MM.1S (cell line): ENCODE results near the gene OSBPL5.
"Not testable (repeated sequence)": the region's sequence is repeated elsewhere in the genome, so short reads cannot be mapped to it uniquely, and the experiment has no call there.

Experiments used
- DNase-seq: peaks from one replicate; pipeline ENCODE4 v3.0.0-alpha.2; 2015
- H2AFZ ChIP-seq: fragments of 300-600 bp; sonication (generic); 2 replicates; pipeline ENCODE4 v1.6.0; 2016; ENCODE audit warnings: antibody characterized with exemption, low read length
- H3F3A ChIP-seq: fragments of 300-600 bp; sonication (generic); 2 replicates; pipeline ENCODE4 v1.6.1; 2016; ENCODE audit warnings: mild to moderate bottlenecking, antibody characterized with exemption, low read length, moderate library complexity, mixed read lengths; ENCODE audit not compliant: insufficient read depth
- H3K27ac ChIP-seq: fragments of 300-600 bp; sonication (generic); 2 replicates; pipeline ENCODE4 v1.5.1; 2016; ENCODE audit warnings: mild to moderate bottlenecking, low read length
- H3K27me3 ChIP-seq: fragments of 300-600 bp; sonication (generic); replicated peaks from 2 replicates; pipeline ENCODE4 v1.6.0; 2016; ENCODE audit warnings: low read length; ENCODE audit not compliant: insufficient read depth
- H3K36me3 ChIP-seq: fragments of 300-600 bp; sonication (generic); replicated peaks from 2 replicates; pipeline ENCODE4 v1.6.1; 2016; ENCODE audit warnings: mild to moderate bottlenecking, low read length, mixed read lengths; ENCODE audit not compliant: insufficient read depth
- H3K4me1 ChIP-seq: fragments of 300-600 bp; sonication (generic); 2 replicates; pipeline ENCODE4 v1.6.1; 2016; ENCODE audit warnings: low read length, mixed read lengths
- H3K4me2 ChIP-seq: fragments of 300-600 bp; sonication (generic); 2 replicates; pipeline ENCODE4 v1.6.0; 2016; ENCODE audit warnings: low read depth, low read length
- H3K4me3 ChIP-seq: fragments of 300-600 bp; sonication (generic); 2 replicates; pipeline ENCODE4 v1.5.1; 2016; ENCODE audit warnings: low read length, mixed read lengths
- H3K79me2 ChIP-seq: fragments of 300-600 bp; sonication (generic); 2 replicates; pipeline ENCODE4 v1.6.1; 2016; ENCODE audit warnings: mixed run types, low read length, mixed read lengths
- H3K9ac ChIP-seq: fragments of 300-600 bp; sonication (generic); 2 replicates; pipeline ENCODE4 v1.6.1; 2016; ENCODE audit warnings: low read length, mixed read lengths
- H3K9me2 ChIP-seq: fragments of 300-600 bp; sonication (generic); replicated peaks from 2 replicates; pipeline ENCODE4 v1.6.1; 2016; ENCODE audit warnings: mild to moderate bottlenecking, low read length, mixed read lengths; ENCODE audit not compliant: insufficient read depth
- H3K9me3 ChIP-seq: fragments of 300-600 bp; sonication (generic); replicated peaks from 2 replicates; pipeline ENCODE4 v1.6.1; 2016; ENCODE audit warnings: mild to moderate bottlenecking, low read length, mixed read lengths; ENCODE audit not compliant: insufficient read depth
- H4K20me1 ChIP-seq: fragments of 300-600 bp; sonication (generic); 2 replicates; pipeline ENCODE4 v1.6.1; 2016; ENCODE audit warnings: mild to moderate bottlenecking, low read length, moderate library complexity, mixed read lengths; ENCODE audit not compliant: insufficient read depth
- CTCF ChIP-seq: fragments of 300-600 bp; sonication (generic); IDR thresholded peaks from 2 replicates; pipeline ENCODE4 v1.5.1; 2016; ENCODE audit warnings: antibody characterized with exemption, low read length, mixed read lengths
- EZH2 ChIP-seq: fragments of 300-600 bp; sonication (generic); optimal IDR thresholded peaks from 2 replicates; pipeline ENCODE3; 2017; ENCODE audit warnings: low read depth, mild to moderate bottlenecking, antibody characterized with exemption, low read length, mixed read lengths
- EZH2phosphoT487 ChIP-seq: fragments of 300-600 bp; sonication (generic); IDR thresholded peaks from 2 replicates; pipeline ENCODE4 v1.6.1; 2018; ENCODE audit warnings: antibody characterized with exemption, low read length

OSBPL5 gene

GRCh38 chr11:3169255-3170043, 4.3 kb upstream of the OSBPL5 start:
- no peaks in the 10 kb centered on the region for H3F3A ChIP-seq
- no peaks in the 10 kb centered on the region for H3K36me3 ChIP-seq
- H3K79me2 ChIP-seq: peaks cover 2% of the 10 kb centered on the region; the same call in 1 of the 2 replicates
- H3K4me3 ChIP-seq: peak overlapping the region; percentile 23
- peaks cover 63% of the 10 kb centered on the region for H3K27me3 ChIP-seq
- H3K4me1 ChIP-seq: no peaks in the 10 kb centered on the region
- peak overlapping the region; percentile 49 for H3K4me2 ChIP-seq
- TF ChIP-seq CTCF (no peak), EZH2 (no peak), EZH2phosphoT487 (no peak)
- no peak overlapping the region for H3K9ac ChIP-seq
- H3K27ac ChIP-seq: no peak overlapping the region
- no peaks in the 10 kb centered on the region for H4K20me1 ChIP-seq
- H3K9me2 ChIP-seq: no peaks in the 10 kb centered on the region
- H2AFZ ChIP-seq: peak overlapping the region; percentile 46
- H3K9me3 ChIP-seq: no peaks in the 10 kb centered on the region
- DNase-seq: no peak

- H3K36me3 ChIP-seq, H3K9me3 ChIP-seq, H4K20me1 ChIP-seq, H3F3A ChIP-seq, DNase-seq, H3K27ac ChIP-seq, H3K9ac ChIP-seq, H3K79me2 ChIP-seq, H3K9me2 ChIP-seq, H3K4me1 ChIP-seq: not testable (repeated sequence)
- Histone ChIP-seq H3K4me2 (peak overlapping the region; percentile 49), H3K4me3 (peak overlapping the region; percentile 23), H2AFZ (peak overlapping the region; percentile 46), H3K27me3 (peaks cover 63% of the 10 kb centered on the region)
These were observed 3.7 kb upstream of the OSBPL5 start for GRCh38 chr11:3168742-3169254.

GRCh38 chr11:3167143-3168119, 2.3 kb upstream of the OSBPL5 start:
- Histone ChIP-seq H3K4me3 (no peak overlapping the region), H3K79me2 (peaks cover 7% of the 10 kb centered on the region; the same call in 1 of the 2 replicates)
- TF ChIP-seq EZH2 (no peak), CTCF (no peak), EZH2phosphoT487 (no peak)

More at GRCh38 chr11:3167143-3168119, 2.3 kb upstream of the OSBPL5 start:
- H3K9me3 ChIP-seq: no peaks in the 10 kb centered on the region
- no peaks in the 10 kb centered on the region for H3K36me3 ChIP-seq
- H2AFZ ChIP-seq: no peak overlapping the region
- H3K4me2 ChIP-seq: no peak overlapping the region
- no peaks in the 10 kb centered on the region for H3K9me2 ChIP-seq
- no peak overlapping the region for H3K9ac ChIP-seq
- H3F3A ChIP-seq: no peaks in the 10 kb centered on the region
- DNase-seq: no peak
- H3K4me1 ChIP-seq: no peaks in the 10 kb centered on the region
- H4K20me1 ChIP-seq: no peaks in the 10 kb centered on the region
- H3K27ac ChIP-seq: no peak overlapping the region
- H3K27me3 ChIP-seq: peaks cover 63% of the 10 kb centered on the region
